Keratinocyte (primary cell): ENCODE results near the gene CDKN1B. TPM values are rescaled to one million over a fixed set of nuclear protein-coding genes. Genes with fewer than 3 reads are reported as not detected.

Source experiments
- DNase-seq: peaks from one replicate; pipeline ENCODE4 v3.0.0-alpha.2; 2011; ENCODE audit warnings: low read depth, missing footprints, low spot score
- FAIRE-seq: peaks from 2 replicates; lab custom pipeline; 2011; peaks lifted over from hg19 to GRCh38; lab: Jason Lieb, UNC
- H2AFZ ChIP-seq: 2 replicates; pipeline ENCODE4 v1.6.0; 2012; ENCODE audit warnings: low read length, control low read depth, inconsistent platforms; ENCODE audit not compliant: control insufficient read depth
- H3K27ac ChIP-seq: 2 replicates; pipeline ENCODE4 v1.5.1; 2011; ENCODE audit warnings: low read length; ENCODE audit not compliant: control insufficient read depth, insufficient read depth
- H3K27me3 ChIP-seq: 3 replicates; pipeline ENCODE4 v1.6.0; 2011; ENCODE audit warnings: low read length; ENCODE audit not compliant: control insufficient read depth, insufficient read depth; ENCODE audit errors: extremely low read depth
- H3K36me3 ChIP-seq, 2 experiments: 2 replicates in 1 of 2; 3 replicates in 1 of 2; pipeline ENCODE4 v1.5.1; 2011; ENCODE audit warnings: low read length in 2 of 2, mild to moderate bottlenecking in 1 of 2; ENCODE audit not compliant: control insufficient read depth in 2 of 2, insufficient read depth in 2 of 2; ENCODE audit errors: extremely low read depth in 1 of 2
- H3K4me1 ChIP-seq: 3 replicates; pipeline ENCODE4 v1.5.1; 2011; ENCODE audit warnings: low read length; ENCODE audit not compliant: control insufficient read depth, insufficient read depth; ENCODE audit errors: extremely low read depth
- H3K4me2 ChIP-seq: 3 replicates; pipeline ENCODE4 v1.6.0; 2011; ENCODE audit warnings: low read depth, low read length; ENCODE audit not compliant: control insufficient read depth, insufficient read depth; ENCODE audit errors: extremely low read depth
- H3K4me3 ChIP-seq, 3 experiments: fragments of 200-600 bp in 1 of 3; sonication (generic) in 1 of 3; 2 replicates in 2 of 3; 3 replicates in 1 of 3; pipeline ENCODE4 v1.5.1; 2011 to 2016; ENCODE audit warnings: low read length in 3 of 3, mild to moderate bottlenecking in 3 of 3, control low read depth in 2 of 3, inconsistent platforms in 1 of 3, low read depth in 1 of 3, mixed read lengths in 1 of 3, mixed run types in 1 of 3, moderate library complexity in 1 of 3; ENCODE audit not compliant: control insufficient read depth in 2 of 3, insufficient read depth in 2 of 3; ENCODE audit errors: extremely low read depth in 1 of 3
- H3K79me2 ChIP-seq: 2 replicates; pipeline ENCODE4 v1.6.0; 2012; ENCODE audit warnings: low read length; ENCODE audit not compliant: control insufficient read depth, insufficient read depth
- H3K9ac ChIP-seq: 3 replicates; pipeline ENCODE4 v1.6.0; 2011; ENCODE audit warnings: low read length; ENCODE audit not compliant: control insufficient read depth, insufficient read depth; ENCODE audit errors: extremely low read depth
- H3K9me1 ChIP-seq: 3 replicates; pipeline ENCODE4 v1.6.0; 2011; ENCODE audit warnings: low read length; ENCODE audit not compliant: control insufficient read depth, insufficient read depth; ENCODE audit errors: extremely low read depth
- H3K9me3 ChIP-seq: 2 replicates; pipeline ENCODE4 v1.5.1; 2012; ENCODE audit warnings: low read depth, low read length; ENCODE audit not compliant: control insufficient read depth
- H4K20me1 ChIP-seq: 3 replicates; pipeline ENCODE4 v1.6.0; 2011; ENCODE audit warnings: low read length; ENCODE audit not compliant: control insufficient read depth, insufficient read depth; ENCODE audit errors: extremely low read depth
- CTCF ChIP-seq, 3 experiments: IDR thresholded peaks in 1 of 3; conservative IDR thresholded peaks in 1 of 3; optimal IDR thresholded peaks in 1 of 3; 2 replicates in 2 of 3; 3 replicates in 1 of 3; pipeline versions ENCODE3 to v1.5.1; 2011; ENCODE audit warnings: low read length in 3 of 3, mild to moderate bottlenecking in 3 of 3, moderate library complexity in 2 of 3, control low read depth in 1 of 3, inconsistent platforms in 1 of 3; ENCODE audit not compliant: insufficient read depth in 2 of 3; ENCODE audit errors: extremely low read depth in 1 of 3
- EZH2 ChIP-seq: IDR thresholded peaks from one replicate; pipeline ENCODE4 v1.6.1; 2012; ENCODE audit warnings: inconsistent platforms, mild to moderate bottlenecking, low read length, moderate library complexity
- dilution Hi-C: fragments of 300-500 bp; cut with MboI; formaldehyde crosslinking; loops from one replicate; pipeline ENCODE4 v1.7.0; 2020; ENCODE audit warnings: low sequenced_read_pairs; ENCODE audit not compliant: extremely low pct_ligation_motif_present
- polyA plus RNA-seq, 5 experiments: library from polyadenylated mRNA; depleted of rRNA in 3 of 5; stranded (reverse) in 3 of 5; stranded (forward) in 1 of 5; unstranded in 1 of 5; fragments of >200 nt; gene quantifications; 1 replicate in 1 of 5; 2 replicates in 3 of 5; 3 replicates in 1 of 5; pipeline versions ENCODE4 v1.2.1 to v1.2.3, GENCODE V29; 2011 to 2012; ENCODE audit warnings: missing spikeins in 2 of 5, low read depth in 1 of 5, low replicate concordance in 1 of 5
- small RNA-seq, 3 experiments: library from RNA; depleted of rRNA; stranded (forward); fragments of <200 nt; gene quantifications; one replicate each; pipeline ENCODE3, GENCODE V24; 2012; ENCODE audit warnings: low read depth in 3 of 3, low replicate concordance in 1 of 3; ENCODE audit not compliant: insufficient read length in 3 of 3

CDKN1B gene
- polyA plus RNA-seq, 1 donor (not counting 4 experiments of a cell fraction or from before 2014, with no cell fraction given) = 5.1 TPM

- Histone ChIP-seq H3K27ac (no peak overlapping the region), H3K9ac (no peak overlapping the region), H3K27me3 (no peaks in the 10 kb centered on the region), H3K79me2 (no peaks in the 10 kb centered on the region), H2AFZ (no peak overlapping the region), H4K20me1 (no peaks in the 10 kb centered on the region), H3K4me2 (no peak overlapping the region), H3K4me1 (no peaks in the 10 kb centered on the region), H3K9me3 (no peaks in the 10 kb centered on the region), H3K4me3 (no peak overlapping the region), H3K36me3 (no peaks in the 10 kb centered on the region), H3K9me1 (no peaks in the 10 kb centered on the region)
- dilution Hi-C loops = no loop called here
- FAIRE-seq = no peak
- TF ChIP-seq EZH2 (no peak), CTCF (optimal IDR thresholded peaks at IDR 0.05 in 1 of 3, IDR thresholded peaks at IDR 0.05 in 1 of 3, conservative IDR thresholded peaks at IDR 0.05 in 1 of 3; ENCODE audit: extremely low read depth in 1 of 3, insufficient read depth in 2 of 3, low read length in 3 of 3) (no peak)
- DNase-seq = no peak
These were observed 53.1 kb downstream of the CDKN1B start for GRCh38 chr12:12770262-12770661.

Small RNAs within 50 kb of the gene (small RNA-seq; reads per million reads assigned to genes)
- gene MIR613 = 0 reads per million in 3 experiments

Other genes starting within 250 kb of the CDKN1B start
- gene DUSP16, start 154.5 kb upstream of the CDKN1B start, polyA plus RNA-seq = 7.6 to 9.3 TPM (median 8.2 TPM) in 3 replicates
- gene CREBL2, start 105.5 kb upstream of the CDKN1B start, polyA plus RNA-seq = 11.3 to 15.8 TPM (median 11.8 TPM) in 3 replicates
- 0.05 to 0.45 TPM (median 0.17 TPM) in 3 replicates for gene GPR19, start 21.2 kb upstream of the CDKN1B start, polyA plus RNA-seq
- gene APOLD1, start 68.3 kb downstream of the CDKN1B start, polyA plus RNA-seq = 0.34 to 0.36 TPM (median 0.34 TPM) in 3 replicates
- gene DDX47, start 96.0 kb downstream of the CDKN1B start, polyA plus RNA-seq = 52.9 to 92.6 TPM (median 90.2 TPM) in 3 replicates
- 25.5 to 73.6 TPM (median 28.8 TPM) in 3 replicates for gene GPRC5A, start 174.2 kb downstream of the CDKN1B start, polyA plus RNA-seq
- gene GPRC5D, start 234.8 kb downstream of the CDKN1B start, polyA plus RNA-seq = 0.08 to 0.32 TPM (median 0.19 TPM) in 3 replicates